GM12864 (cell line): ENCODE data around the gene SERPINA1.
"Not testable (repeated sequence)": the region's sequence is repeated elsewhere in the genome, so short reads cannot be mapped to it uniquely, and the experiment has no call there.

Experiments
- DNase-seq: peaks from one replicate; pipeline ENCODE4 v3.0.0-alpha.2; 2011; ENCODE audit warnings: low read depth
- H3K4me3 ChIP-seq: 2 replicates; pipeline ENCODE4 v1.5.1; 2011; ENCODE audit warnings: mild to moderate bottlenecking, low read depth, low read length, control low read depth
- CTCF ChIP-seq: IDR thresholded peaks from 2 replicates; pipeline ENCODE4 v1.5.1; 2011; ENCODE audit warnings: low read depth, mild to moderate bottlenecking, moderate library complexity, low read length, control low read depth, inconsistent platforms; ENCODE audit errors: missing control alignments

SERPINA1 gene

DNA sequence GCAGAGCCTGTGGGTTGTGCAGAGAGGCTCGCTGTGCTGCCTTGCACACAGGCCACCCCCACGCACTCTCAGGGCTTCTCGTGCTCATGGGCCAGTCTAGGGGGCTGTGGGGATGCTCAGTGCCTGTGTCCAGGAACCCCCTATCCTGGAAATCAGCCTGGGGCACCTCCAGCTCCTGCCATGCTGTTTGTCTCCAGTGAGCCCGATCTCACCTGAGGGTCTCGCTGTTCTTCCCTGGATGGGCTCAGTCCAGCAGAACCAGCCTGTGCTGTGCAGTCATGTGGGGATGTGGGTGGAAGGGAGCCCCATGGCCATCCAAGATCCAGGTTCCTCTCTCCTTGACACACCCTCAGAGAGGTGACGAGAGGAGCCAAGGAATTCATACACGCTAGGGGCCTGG is 26.7 kb downstream of the SERPINA1 start:
- H3K4me3 ChIP-seq = no peak overlapping the region
- no peak for TF ChIP-seq CTCF
- DNase-seq = no peak

DNA sequence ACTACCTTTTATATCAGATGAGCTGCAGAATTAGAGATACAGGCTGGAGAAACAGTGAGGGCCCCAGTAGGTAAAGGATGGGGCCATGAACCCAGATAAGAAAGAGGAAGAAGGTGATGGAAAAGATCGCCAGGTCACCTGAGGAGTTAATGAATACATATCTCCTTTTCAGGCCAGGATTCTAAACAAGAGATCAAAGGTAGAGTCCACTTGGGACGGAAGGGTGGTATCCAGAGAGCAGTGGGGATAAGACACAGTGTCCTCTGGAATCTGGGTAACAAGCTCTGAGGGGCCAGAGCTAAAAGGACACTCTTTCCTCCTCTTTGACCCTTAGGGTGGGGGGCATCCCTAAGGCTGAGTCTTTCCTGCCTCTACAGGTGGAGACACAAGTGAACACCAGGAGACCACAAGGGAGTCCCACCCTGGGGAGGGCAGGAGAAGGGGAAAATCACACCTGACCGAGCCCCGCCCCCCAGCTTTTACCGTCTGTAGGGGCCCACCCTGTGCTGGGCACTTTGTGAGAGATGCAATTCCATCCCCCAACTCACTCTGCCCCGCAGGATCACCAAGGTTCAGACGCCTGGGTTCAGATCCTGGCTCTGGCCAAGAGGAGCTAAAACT is 27.3 kb downstream of the SERPINA1 start:
- H3K4me3 ChIP-seq = no peak overlapping the region
- DNase-seq = no peak
- TF ChIP-seq CTCF = no peak

DNA sequence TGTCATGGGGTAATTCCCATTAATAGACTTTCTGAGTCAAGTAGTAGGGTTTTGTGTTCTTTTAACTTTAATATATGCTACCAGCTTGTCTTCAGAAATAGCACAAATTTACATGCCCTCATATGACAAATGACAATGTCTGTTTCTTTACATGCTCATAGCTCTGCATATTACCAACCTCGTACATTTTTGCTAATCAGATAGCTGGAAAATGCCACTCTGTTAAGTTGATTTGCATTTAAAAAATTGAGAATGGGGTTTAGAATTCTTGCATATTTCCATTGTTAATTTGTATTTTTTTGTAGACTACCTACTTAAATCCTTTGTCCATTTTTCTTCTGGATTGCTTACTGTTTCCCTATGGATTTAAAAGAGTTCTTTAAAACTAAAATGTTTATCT is 31.2 kb downstream of the SERPINA1 start:
- H3K4me3 ChIP-seq = no peak overlapping the region
- TF ChIP-seq CTCF = no peak
- no peak for DNase-seq

DNA sequence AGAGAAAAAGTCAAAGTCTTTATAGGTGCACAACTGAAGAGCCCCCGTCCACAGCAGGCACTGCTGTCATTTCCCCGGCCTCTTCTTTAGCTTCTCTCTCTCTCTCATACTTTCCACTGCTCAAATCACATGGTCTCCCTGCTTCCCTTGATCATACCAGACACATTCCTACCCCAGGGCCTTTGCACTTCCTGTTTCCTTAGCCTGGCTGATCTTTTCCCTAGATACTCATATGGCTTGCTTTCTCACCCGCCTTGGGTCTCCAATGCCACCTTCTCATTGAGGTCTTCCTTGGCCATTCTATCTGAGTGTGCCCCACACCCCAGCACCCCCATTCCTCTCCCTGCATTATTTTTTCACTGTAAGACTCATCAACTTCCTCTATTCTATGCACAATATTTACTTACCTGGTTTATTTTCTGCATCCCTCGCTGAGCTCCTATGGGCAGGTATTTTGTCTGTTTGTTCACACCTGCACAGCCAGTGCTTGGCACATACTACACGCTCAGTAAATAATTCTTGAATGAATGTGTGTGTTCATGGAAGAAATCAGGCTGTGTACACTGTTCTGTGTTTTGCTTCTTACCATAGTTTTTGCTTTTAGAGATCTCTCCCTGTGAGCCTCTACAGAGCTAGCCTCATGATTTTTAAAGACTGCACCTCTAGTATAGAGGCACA is 31.9 kb downstream of the SERPINA1 start:
- no peak for DNase-seq
- TF ChIP-seq CTCF = no peak
- no peak overlapping the region for H3K4me3 ChIP-seq

DNA sequence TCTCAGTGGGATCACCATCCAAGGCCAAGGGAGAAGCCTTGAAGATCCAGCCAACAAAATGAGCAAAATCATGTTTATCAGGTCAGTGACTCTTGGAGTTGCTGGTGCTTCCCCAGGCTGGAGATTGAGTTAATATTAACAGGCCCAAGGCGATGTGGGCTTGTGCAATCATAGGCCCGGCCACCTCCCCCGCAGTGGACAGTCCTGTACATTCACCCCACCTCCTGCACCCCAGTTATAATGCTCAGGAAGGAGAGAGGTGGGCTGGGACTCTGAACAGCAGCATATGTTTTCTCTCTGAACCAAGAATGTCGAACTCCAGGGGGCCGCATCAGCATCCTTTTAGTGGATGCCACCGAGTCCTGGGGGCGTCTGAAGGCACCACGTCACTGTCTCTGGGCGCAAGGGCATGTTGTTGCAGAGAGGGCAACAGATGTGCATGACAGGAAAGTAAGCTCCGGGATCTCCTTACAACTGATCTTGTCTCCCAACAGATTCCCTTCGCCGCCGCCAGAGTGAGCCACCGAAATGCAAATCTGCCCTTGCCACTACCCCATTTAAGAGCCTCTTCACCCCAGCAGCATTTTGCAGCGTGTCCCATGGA is 33.1 kb downstream of the SERPINA1 start:
- no peak overlapping the region for H3K4me3 ChIP-seq
- DNase-seq = no peak
- peak; percentile 57 for TF ChIP-seq CTCF

- H3K4me3 ChIP-seq = no peak overlapping the region
Measured at GRCh38 chr14:94354638-94355185, 33.7 kb downstream of the SERPINA1 start.

GRCh38 chr14:94354190-94354589 is 34.2 kb downstream of the SERPINA1 start:
- not testable (repeated sequence) for H3K4me3 ChIP-seq, DNase-seq

More at GRCh38 chr14:94354638-94355185, 33.7 kb downstream of the SERPINA1 start:
- TF ChIP-seq CTCF = no peak
- no peak for DNase-seq
